Type B pancreatic cell (in vitro differentiated cells): ENCODE measurements around the gene NOC4L. TPM values are rescaled to one million over a fixed set of nuclear protein-coding genes. Genes with fewer than 3 reads are reported as not detected.

Experiments used
- DNase-seq: peaks from one replicate; pipeline ENCODE4 v3.0.0; 2021; ENCODE audit warnings: mixed read lengths; ENCODE audit not compliant: unreplicated experiment; ENCODE audit errors: extremely low spot score
- H3K27ac Mint-ChIP-seq: 2 replicates; pipeline ENCODE4 v1.8.0; 2021; ENCODE audit warnings: mild to moderate bottlenecking, mixed read lengths
- H3K27me3 Mint-ChIP-seq: 2 replicates; pipeline ENCODE4 v1.8.0; 2021; ENCODE audit warnings: mixed read lengths
- H3K36me3 Mint-ChIP-seq: 2 replicates; pipeline ENCODE4 v1.8.0; 2021; ENCODE audit warnings: mixed read lengths
- H3K4me1 Mint-ChIP-seq: one replicate; pipeline ENCODE4 v1.8.0; 2021; ENCODE audit warnings: mixed read lengths; ENCODE audit not compliant: unreplicated experiment
- H3K4me3 Mint-ChIP-seq: 2 replicates; pipeline ENCODE4 v1.8.0; 2021; ENCODE audit warnings: mild to moderate bottlenecking, mixed read lengths
- H3K9me3 Mint-ChIP-seq: 2 replicates; pipeline ENCODE4 v1.8.0; 2021; ENCODE audit warnings: mixed read lengths
- CTCF ChIP-seq: fragments of 200-600 bp; sonication (generic); conservative IDR thresholded peaks from 2 replicates; pipeline ENCODE4 v1.5.0; 2021; ENCODE audit warnings: antibody characterized with exemption, mild to moderate bottlenecking
- total RNA-seq: library from RNA; stranded (reverse); gene quantifications from 2 replicates; pipeline ENCODE4 v1.2.1, GENCODE V29; 2021; ENCODE audit warnings: low replicate concordance

NOC4L gene
- total RNA-seq, 1 donor from 2014 or later = 27.8 TPM

GRCh38 chr12:132125736-132126135, 18.5 kb upstream of the NOC4L start:
- no peak for DNase-seq
- TF ChIP-seq CTCF = no peak
- no peaks in the 10 kb centered on the region for H3K27me3 Mint-ChIP-seq
- no peak overlapping the region for H3K4me3 Mint-ChIP-seq
- H3K4me1 Mint-ChIP-seq = no peaks in the 10 kb centered on the region
- peaks cover 36% of the 10 kb centered on the region for H3K36me3 Mint-ChIP-seq
- H3K9me3 Mint-ChIP-seq = peaks cover 4% of the 10 kb centered on the region
- H3K27ac Mint-ChIP-seq = no peak overlapping the region

- Mint-ChIP-seq H3K36me3 (peaks cover 41% of the 10 kb centered on the region), H3K9me3 (peaks cover 4% of the 10 kb centered on the region), H3K27ac (no peak overlapping the region), H3K4me1 (no peaks in the 10 kb centered on the region), H3K27me3 (no peaks in the 10 kb centered on the region), H3K4me3 (no peak overlapping the region)
- DNase-seq = no peak
- TF ChIP-seq CTCF = no peak
Measured at GRCh38 chr12:132127041-132127440, 17.2 kb upstream of the NOC4L start.

- no peaks in the 10 kb centered on the region for H3K27me3 Mint-ChIP-seq
- peaks cover 4% of the 10 kb centered on the region for H3K9me3 Mint-ChIP-seq
- no peak overlapping the region for H3K27ac Mint-ChIP-seq
- H3K4me3 Mint-ChIP-seq = no peak overlapping the region
- no peak for TF ChIP-seq CTCF
- DNase-seq = no peak
- H3K36me3 Mint-ChIP-seq = peaks cover 39% of the 10 kb centered on the region
- H3K4me1 Mint-ChIP-seq = no peaks in the 10 kb centered on the region
Measured at GRCh38 chr12:132129007-132129406, 15.2 kb upstream of the NOC4L start.

- Mint-ChIP-seq H3K4me3 (no peak overlapping the region), H3K9me3 (peaks cover 4% of the 10 kb centered on the region), H3K27me3 (no peaks in the 10 kb centered on the region), H3K4me1 (no peaks in the 10 kb centered on the region), H3K36me3 (peaks cover 32% of the 10 kb centered on the region), H3K27ac (no peak overlapping the region)
- no peak for DNase-seq
- TF ChIP-seq CTCF = no peak
Measured at GRCh38 chr12:132130690-132131089, 13.6 kb upstream of the NOC4L start.

- Mint-ChIP-seq H3K27ac (no peak overlapping the region), H3K36me3 (peaks cover 29% of the 10 kb centered on the region), H3K4me1 (no peaks in the 10 kb centered on the region), H3K4me3 (no peak overlapping the region), H3K27me3 (no peaks in the 10 kb centered on the region), H3K9me3 (peaks cover 4% of the 10 kb centered on the region)
- no peak for DNase-seq
- no peak for TF ChIP-seq CTCF
Measured at GRCh38 chr12:132131229-132131628, 13.0 kb upstream of the NOC4L start.

GRCh38 chr12:132131952-132132351, 12.3 kb upstream of the NOC4L start:
- Mint-ChIP-seq H3K4me1 (no peaks in the 10 kb centered on the region), H3K27me3 (no peaks in the 10 kb centered on the region), H3K36me3 (peaks cover 25% of the 10 kb centered on the region)

More at GRCh38 chr12:132131952-132132351, 12.3 kb upstream of the NOC4L start:
- no peak for DNase-seq
- no peak for TF ChIP-seq CTCF
- no peak overlapping the region for H3K4me3 Mint-ChIP-seq
- H3K9me3 Mint-ChIP-seq = peaks cover 4% of the 10 kb centered on the region
- H3K27ac Mint-ChIP-seq = no peak overlapping the region
